ENCODE measurements around the gene DYSF.

DYSF gene

GRCh38 chr2:71500426-71501079, 47.2 kb downstream of the DYSF start:
- no peak overlapping the region for H3K4me3 ChIP-seq (replicated peaks; ENCODE audit: low read depth, low read length)
- TF ChIP-seq, protein P1, sequence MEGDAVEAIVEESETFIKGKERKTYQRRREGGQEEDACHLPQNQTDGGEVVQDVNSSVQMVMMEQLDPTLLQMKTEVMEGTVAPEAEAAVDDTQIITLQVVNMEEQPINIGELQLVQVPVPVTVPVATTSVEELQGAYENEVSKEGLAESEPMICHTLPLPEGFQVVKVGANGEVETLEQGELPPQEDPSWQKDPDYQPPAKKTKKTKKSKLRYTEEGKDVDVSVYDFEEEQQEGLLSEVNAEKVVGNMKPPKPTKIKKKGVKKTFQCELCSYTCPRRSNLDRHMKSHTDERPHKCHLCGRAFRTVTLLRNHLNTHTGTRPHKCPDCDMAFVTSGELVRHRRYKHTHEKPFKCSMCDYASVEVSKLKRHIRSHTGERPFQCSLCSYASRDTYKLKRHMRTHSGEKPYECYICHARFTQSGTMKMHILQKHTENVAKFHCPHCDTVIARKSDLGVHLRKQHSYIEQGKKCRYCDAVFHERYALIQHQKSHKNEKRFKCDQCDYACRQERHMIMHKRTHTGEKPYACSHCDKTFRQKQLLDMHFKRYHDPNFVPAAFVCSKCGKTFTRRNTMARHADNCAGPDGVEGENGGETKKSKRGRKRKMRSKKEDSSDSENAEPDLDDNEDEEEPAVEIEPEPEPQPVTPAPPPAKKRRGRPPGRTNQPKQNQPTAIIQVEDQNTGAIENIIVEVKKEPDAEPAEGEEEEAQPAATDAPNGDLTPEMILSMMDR (IDR thresholded peaks at IDR 0.05; ENCODE audit: low read length, missing control alignments), result no peak
- DNase-seq (ENCODE audit: low read depth), result peak; percentile 74

- TF ChIP-seq, protein P1 (IDR thresholded peaks at IDR 0.05; ENCODE audit: low read length, missing control alignments), result no peak
- H3K4me3 ChIP-seq (replicated peaks; ENCODE audit: low read depth, low read length), result no peak overlapping the region
- no peak for DNase-seq (ENCODE audit: low read depth)
Measured at GRCh38 chr2:71502941-71503738, 49.8 kb downstream of the DYSF start.

GRCh38 chr2:71503837-71504236, 50.5 kb downstream of the DYSF start:
- DNase-seq (ENCODE audit: low read depth), result no peak

DNA sequence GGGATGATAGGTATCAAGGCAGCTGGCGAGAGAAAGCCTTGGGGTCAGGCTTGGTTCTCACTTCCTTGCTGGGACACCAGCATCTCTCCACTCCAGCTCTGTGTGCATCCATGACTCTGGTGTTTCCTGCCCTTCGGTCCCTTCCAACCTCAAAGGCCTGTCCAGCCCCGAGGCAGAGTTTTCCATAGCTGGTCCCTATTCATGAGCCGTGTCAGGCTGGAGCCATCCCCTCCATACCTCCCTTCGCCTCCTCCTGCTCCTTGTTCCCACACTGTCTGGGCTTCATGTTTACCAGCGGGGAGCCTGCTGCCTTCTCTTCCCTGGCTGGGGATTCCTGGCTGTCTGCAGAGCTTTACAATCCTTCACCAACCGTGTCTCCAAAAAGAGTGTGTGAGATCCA, 51.2 kb downstream of the DYSF start:
- no peak overlapping the region for H3K4me3 ChIP-seq (replicated peaks; ENCODE audit: low read depth, low read length)
- DNase-seq (ENCODE audit: low read depth), result no peak
- TF ChIP-seq, protein P1 (IDR thresholded peaks at IDR 0.05; ENCODE audit: low read length, missing control alignments), result no peak

More at GRCh38 chr2:71503837-71504236, 50.5 kb downstream of the DYSF start:
- no peak overlapping the region for H3K4me3 ChIP-seq (replicated peaks; ENCODE audit: low read depth, low read length)
- TF ChIP-seq, protein P1 (IDR thresholded peaks at IDR 0.05; ENCODE audit: low read length, missing control alignments), result no peak

GRCh38 chr2:71505086-71505769, 51.9 kb downstream of the DYSF start:
- TF ChIP-seq, protein P1 (IDR thresholded peaks at IDR 0.05; ENCODE audit: low read length, missing control alignments), result no peak
- peak; percentile 80 for DNase-seq (ENCODE audit: low read depth)
- H3K4me3 ChIP-seq (replicated peaks; ENCODE audit: low read depth, low read length), result no peak overlapping the region

DNA sequence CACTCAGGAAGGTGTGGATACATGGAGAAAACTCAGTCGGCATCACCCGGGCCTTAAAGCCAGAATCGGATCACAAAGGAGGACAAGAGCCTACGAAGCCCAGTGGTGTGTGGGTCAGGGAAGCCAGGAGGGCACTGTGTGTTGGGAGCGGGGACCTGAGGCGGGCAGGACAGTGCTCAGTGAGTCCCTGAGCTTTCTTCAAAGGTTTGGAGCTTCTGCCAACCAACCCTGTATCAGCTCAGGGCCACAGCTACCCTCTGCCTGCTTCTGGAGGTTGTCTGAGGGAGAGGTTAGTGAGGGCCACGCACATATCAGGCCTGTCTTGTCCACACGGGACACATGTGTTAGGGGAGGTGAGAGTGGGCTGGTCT, 52.4 kb downstream of the DYSF start:
- TF ChIP-seq, protein P1 (IDR thresholded peaks at IDR 0.05; ENCODE audit: low read length, missing control alignments), result no peak
- no peak for DNase-seq (ENCODE audit: low read depth)
- H3K4me3 ChIP-seq (replicated peaks; ENCODE audit: low read depth, low read length), result no peak overlapping the region
